A673 (cell line): ENCODE measurements around the gene PIP4K2A.

Experiments used
- EZH2 ChIP-seq: fragments of 200-600 bp; sonication (generic); IDR thresholded peaks from 2 replicates; pipeline ENCODE4 v1.6.1; 2017; ENCODE audit warnings: borderline replicate concordance, low read depth, mild to moderate bottlenecking, mixed read lengths, antibody characterized with exemption, low read length; ENCODE audit not compliant: poor library complexity, severe bottlenecking
- TF ChIP-seq, protein P1 (sequence below): fragments of 300-800, 200-600 bp; sonication (generic); conservative IDR thresholded peaks from 2 replicates; pipeline ENCODE4 v1.5.1; 2017; ENCODE audit warnings: low read depth, mild to moderate bottlenecking, antibody characterized with exemption, low read length, moderate library complexity, mixed read lengths

DNA sequence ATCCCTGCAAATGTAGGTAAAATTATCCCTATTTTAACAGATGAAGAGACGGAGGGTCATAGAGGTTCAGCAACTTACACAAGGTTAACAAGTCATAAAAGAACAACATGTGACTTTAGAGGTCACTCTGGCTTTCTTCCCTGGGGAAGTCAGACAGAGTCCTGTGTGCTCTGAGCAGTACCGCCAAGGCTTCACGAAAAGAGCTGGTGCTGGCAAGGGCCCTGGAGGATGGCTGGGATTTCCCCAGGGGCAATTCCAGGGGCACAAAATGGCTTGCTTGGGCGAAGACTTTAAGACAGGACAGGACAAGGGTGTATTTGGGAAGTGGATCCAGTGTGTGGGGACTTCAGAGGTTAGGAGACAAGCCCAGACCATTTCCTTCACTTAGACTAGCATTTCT, 144.1 kb downstream of the PIP4K2A start:
- TF ChIP-seq, protein P1, sequence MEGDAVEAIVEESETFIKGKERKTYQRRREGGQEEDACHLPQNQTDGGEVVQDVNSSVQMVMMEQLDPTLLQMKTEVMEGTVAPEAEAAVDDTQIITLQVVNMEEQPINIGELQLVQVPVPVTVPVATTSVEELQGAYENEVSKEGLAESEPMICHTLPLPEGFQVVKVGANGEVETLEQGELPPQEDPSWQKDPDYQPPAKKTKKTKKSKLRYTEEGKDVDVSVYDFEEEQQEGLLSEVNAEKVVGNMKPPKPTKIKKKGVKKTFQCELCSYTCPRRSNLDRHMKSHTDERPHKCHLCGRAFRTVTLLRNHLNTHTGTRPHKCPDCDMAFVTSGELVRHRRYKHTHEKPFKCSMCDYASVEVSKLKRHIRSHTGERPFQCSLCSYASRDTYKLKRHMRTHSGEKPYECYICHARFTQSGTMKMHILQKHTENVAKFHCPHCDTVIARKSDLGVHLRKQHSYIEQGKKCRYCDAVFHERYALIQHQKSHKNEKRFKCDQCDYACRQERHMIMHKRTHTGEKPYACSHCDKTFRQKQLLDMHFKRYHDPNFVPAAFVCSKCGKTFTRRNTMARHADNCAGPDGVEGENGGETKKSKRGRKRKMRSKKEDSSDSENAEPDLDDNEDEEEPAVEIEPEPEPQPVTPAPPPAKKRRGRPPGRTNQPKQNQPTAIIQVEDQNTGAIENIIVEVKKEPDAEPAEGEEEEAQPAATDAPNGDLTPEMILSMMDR = no peak
- no peak for TF ChIP-seq EZH2
